Measurements from ENCODE around the gene TNPO1. TPM values are rescaled to one million over a fixed set of nuclear protein-coding genes. Genes with fewer than 3 reads are reported as not detected.
"Not testable (repeated sequence)": the region's sequence is repeated elsewhere in the genome, so short reads cannot be mapped to it uniquely, and the experiment has no call there.

TNPO1 gene
- total RNA-seq, 2 experiments from 2014 or later, result 69.6 to 74.7 TPM

- H3K4me3 Mint-ChIP-seq, result no peak overlapping the region
- no peaks in the 10 kb centered on the region for H3K9me3 Mint-ChIP-seq
- H3K9me3 ChIP-seq (ENCODE audit: control insufficient read depth in 1 of 2, insufficient read depth in 1 of 2, low read length in 2 of 2), result no peaks in the 10 kb centered on the region
- DNase-seq (no peak), ATAC-seq (ENCODE audit: poor library complexity) (no peak)
- no peak overlapping the region for H3K27ac ChIP-seq (ENCODE audit: low read depth in 1 of 2, low read length in 2 of 2)
- H3K36me3 ChIP-seq (ENCODE audit: insufficient read depth, low read length), result no peaks in the 10 kb centered on the region
- intact Hi-C loops (cut with DNase I, micrococcal nuclease), result no loop called here
- TF ChIP-seq, protein P1, sequence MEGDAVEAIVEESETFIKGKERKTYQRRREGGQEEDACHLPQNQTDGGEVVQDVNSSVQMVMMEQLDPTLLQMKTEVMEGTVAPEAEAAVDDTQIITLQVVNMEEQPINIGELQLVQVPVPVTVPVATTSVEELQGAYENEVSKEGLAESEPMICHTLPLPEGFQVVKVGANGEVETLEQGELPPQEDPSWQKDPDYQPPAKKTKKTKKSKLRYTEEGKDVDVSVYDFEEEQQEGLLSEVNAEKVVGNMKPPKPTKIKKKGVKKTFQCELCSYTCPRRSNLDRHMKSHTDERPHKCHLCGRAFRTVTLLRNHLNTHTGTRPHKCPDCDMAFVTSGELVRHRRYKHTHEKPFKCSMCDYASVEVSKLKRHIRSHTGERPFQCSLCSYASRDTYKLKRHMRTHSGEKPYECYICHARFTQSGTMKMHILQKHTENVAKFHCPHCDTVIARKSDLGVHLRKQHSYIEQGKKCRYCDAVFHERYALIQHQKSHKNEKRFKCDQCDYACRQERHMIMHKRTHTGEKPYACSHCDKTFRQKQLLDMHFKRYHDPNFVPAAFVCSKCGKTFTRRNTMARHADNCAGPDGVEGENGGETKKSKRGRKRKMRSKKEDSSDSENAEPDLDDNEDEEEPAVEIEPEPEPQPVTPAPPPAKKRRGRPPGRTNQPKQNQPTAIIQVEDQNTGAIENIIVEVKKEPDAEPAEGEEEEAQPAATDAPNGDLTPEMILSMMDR (IDR thresholded peaks at IDR 0.05), result no peak
- H3K4me1 Mint-ChIP-seq (ENCODE audit: low read depth), result no peaks in the 10 kb centered on the region
- ChIA-PET POLR2A (no interaction called here), CTCF (no interaction called here)
- no peak overlapping the region for H3K4me3 ChIP-seq (ENCODE audit: low read length)
- H3K36me3 Mint-ChIP-seq (ENCODE audit: low read depth), result no peaks in the 10 kb centered on the region
- H3K27ac Mint-ChIP-seq, result no peak overlapping the region
- H3K27me3 Mint-ChIP-seq, result peaks cover 16% of the 10 kb centered on the region
- H3K4me1 ChIP-seq (ENCODE audit: insufficient read depth, low read length), result no peaks in the 10 kb centered on the region
- H3K27me3 ChIP-seq (ENCODE audit: control insufficient read depth in 1 of 2, insufficient read depth in 2 of 2, low read length in 2 of 2), result no peaks in the 10 kb centered on the region
Observed at GRCh38 chr5:72925336-72926010, 109.0 kb downstream of the TNPO1 start.

DNA sequence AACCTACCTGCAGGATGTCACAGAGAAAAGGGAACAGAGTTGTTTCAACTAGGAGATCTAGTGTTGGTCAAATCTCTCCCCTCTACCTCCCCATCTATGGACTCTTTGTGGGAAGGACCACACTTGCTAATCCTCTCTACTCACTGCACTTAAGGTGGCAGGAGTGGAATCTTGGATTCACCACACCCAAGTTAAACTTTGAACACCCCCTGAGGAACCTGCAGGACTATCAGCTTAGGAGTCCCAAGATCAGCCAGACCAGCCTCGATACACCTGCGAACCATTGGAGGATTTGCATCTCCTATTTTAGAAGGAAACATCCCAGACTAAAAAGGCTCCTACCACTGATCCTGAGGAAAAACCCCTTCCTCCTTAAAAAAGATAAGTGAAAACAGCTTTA is 116.2 kb downstream of the TNPO1 start:
- POLR2A ChIA-PET; H3K36me3 ChIP-seq (ENCODE audit: insufficient read depth, low read length); H3K4me3 Mint-ChIP-seq; H3K27ac ChIP-seq (ENCODE audit: low read depth in 1 of 2, low read length in 2 of 2); H3K9me3 ChIP-seq (ENCODE audit: control insufficient read depth in 1 of 2, insufficient read depth in 1 of 2, low read length in 2 of 2); H3K27ac Mint-ChIP-seq; H3K36me3 Mint-ChIP-seq (ENCODE audit: low read depth); H3K4me1 Mint-ChIP-seq (ENCODE audit: low read depth); H3K27me3 ChIP-seq (ENCODE audit: control insufficient read depth in 1 of 2, insufficient read depth in 2 of 2, low read length in 2 of 2); H3K4me1 ChIP-seq (ENCODE audit: insufficient read depth, low read length); intact Hi-C loops (cut with DNase I, micrococcal nuclease); H3K4me3 ChIP-seq (ENCODE audit: low read length); ATAC-seq (ENCODE audit: poor library complexity); H3K9me3 Mint-ChIP-seq; DNase-seq; CTCF ChIA-PET: not testable (repeated sequence)
- H3K27me3 Mint-ChIP-seq, result peaks cover 35% of the 10 kb centered on the region

DNA sequence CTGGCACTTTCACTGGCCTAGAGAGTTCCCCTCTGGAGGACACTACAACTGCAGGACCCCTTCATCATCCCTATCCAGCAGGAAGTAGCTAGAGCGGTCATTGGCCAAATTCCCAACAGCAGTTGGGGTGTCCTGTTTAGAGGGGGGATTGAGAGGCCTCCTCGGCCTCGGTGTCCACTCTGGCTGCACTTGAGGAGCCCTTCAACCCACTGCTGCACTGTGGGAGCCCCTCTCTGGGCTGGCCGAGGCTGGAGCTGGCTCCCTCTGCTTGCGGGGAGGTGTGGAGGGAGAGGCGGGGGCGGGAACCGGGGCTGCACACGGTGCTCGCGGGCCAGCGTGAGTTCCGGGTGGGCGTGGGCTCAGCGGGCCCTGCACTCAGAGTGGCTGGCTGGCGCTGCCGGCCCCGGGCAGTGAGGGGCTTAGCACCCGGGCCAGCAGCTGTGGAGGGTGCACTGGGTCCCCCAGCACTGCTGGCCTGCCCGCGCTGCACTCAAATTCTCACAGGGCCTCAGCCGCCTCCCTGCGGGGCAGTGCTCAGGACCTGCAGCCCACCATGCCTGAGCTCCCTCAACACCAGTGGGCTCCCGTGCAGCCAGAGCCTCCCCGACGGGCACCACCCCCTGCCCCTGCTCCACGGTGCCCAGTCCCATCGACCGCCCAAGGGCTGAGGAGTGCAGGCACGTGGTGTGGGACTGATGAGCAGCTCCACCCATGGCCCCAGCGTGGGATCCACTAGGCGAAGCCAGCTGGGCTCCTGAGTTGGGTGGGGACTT is 118.7 kb downstream of the TNPO1 start:
- intact Hi-C loops (cut with DNase I, micrococcal nuclease); H3K9me3 ChIP-seq (ENCODE audit: control insufficient read depth in 1 of 2, insufficient read depth in 1 of 2, low read length in 2 of 2); H3K9me3 Mint-ChIP-seq; H3K27me3 ChIP-seq (ENCODE audit: control insufficient read depth in 1 of 2, insufficient read depth in 2 of 2, low read length in 2 of 2); CTCF ChIA-PET; H3K36me3 Mint-ChIP-seq (ENCODE audit: low read depth); DNase-seq; H3K4me3 Mint-ChIP-seq; POLR2A ChIA-PET; H3K4me1 ChIP-seq (ENCODE audit: insufficient read depth, low read length); H3K36me3 ChIP-seq (ENCODE audit: insufficient read depth, low read length); H3K4me1 Mint-ChIP-seq (ENCODE audit: low read depth); H3K27ac Mint-ChIP-seq; ATAC-seq (ENCODE audit: poor library complexity); H3K27ac ChIP-seq (ENCODE audit: low read depth in 1 of 2, low read length in 2 of 2); H3K4me3 ChIP-seq (ENCODE audit: low read length): not testable (repeated sequence)
- H3K27me3 Mint-ChIP-seq, result peaks cover 35% of the 10 kb centered on the region

DNA sequence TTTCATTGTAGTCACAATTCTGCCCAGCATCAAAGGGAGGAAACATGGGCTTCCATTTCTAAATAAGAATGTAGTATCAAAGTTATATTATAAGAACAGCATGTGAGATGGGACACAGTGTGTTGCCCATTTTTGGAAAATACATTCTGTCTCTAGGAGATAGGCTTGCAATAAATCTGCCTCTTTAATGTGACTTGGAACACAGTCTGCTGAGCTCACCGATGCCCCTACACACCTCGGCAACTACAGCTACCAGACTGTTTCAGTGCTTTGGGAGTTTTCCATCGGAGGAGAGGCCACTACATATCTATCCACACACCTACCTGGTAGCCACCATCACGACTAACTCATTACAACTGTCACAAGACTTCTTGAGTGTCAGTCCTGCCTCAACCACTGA is 120.4 kb downstream of the TNPO1 start:
- Mint-ChIP-seq H3K4me1 (ENCODE audit: low read depth) (no peaks in the 10 kb centered on the region), H3K27me3 (peaks cover 36% of the 10 kb centered on the region), H3K9me3 (no peaks in the 10 kb centered on the region), H3K36me3 (ENCODE audit: low read depth) (no peaks in the 10 kb centered on the region), H3K4me3 (no peak overlapping the region), H3K27ac (no peak overlapping the region)
- POLR2A ChIA-PET, result no interaction called here
- CTCF ChIA-PET, result no interaction called here
- Histone ChIP-seq H3K27me3 (ENCODE audit: control insufficient read depth in 1 of 2, insufficient read depth in 2 of 2, low read length in 2 of 2) (peaks cover 2 to 8% of the 10 kb centered on the region in 2 experiments), H3K4me3 (ENCODE audit: low read length) (no peak overlapping the region), H3K4me1 (ENCODE audit: insufficient read depth, low read length) (no peaks in the 10 kb centered on the region), H3K36me3 (ENCODE audit: insufficient read depth, low read length) (no peaks in the 10 kb centered on the region), H3K9me3 (ENCODE audit: control insufficient read depth in 1 of 2, insufficient read depth in 1 of 2, low read length in 2 of 2) (peaks cover 0 to 4% of the 10 kb centered on the region in 2 experiments), H3K27ac (ENCODE audit: low read depth in 1 of 2, low read length in 2 of 2) (no peak overlapping the region)
- intact Hi-C loops (cut with DNase I, micrococcal nuclease), result no loop called here
- DNase-seq (no peak), ATAC-seq (ENCODE audit: poor library complexity) (no peak)
- TF ChIP-seq, protein P1 (IDR thresholded peaks at IDR 0.05), result no peak

Data from CD4-positive, alpha-beta T cell (primary cell).